ENCODE data around the gene CZIB. TPM values are rescaled to one million over a fixed set of nuclear protein-coding genes. Genes with fewer than 3 reads are reported as not detected.
A peak's percentile ranks its signal among the peaks of the same experiment; 100 is the strongest.

CZIB gene
- total RNA-seq, 1 donor from 2014 or later: 48.9 TPM

GRCh38 chr1:53176452-53177208 lies 43.8 kb downstream of the CZIB start:
- ATAC-seq (ENCODE audit: low read depth) (no peak), DNase-seq (no peak)
- peaks cover 16% of the 10 kb centered on the region for H3K4me1 Mint-ChIP-seq
- H3K9me3 Mint-ChIP-seq: no peaks in the 10 kb centered on the region
- CTCF ChIA-PET: no interaction called here
- TF ChIP-seq, protein P1, sequence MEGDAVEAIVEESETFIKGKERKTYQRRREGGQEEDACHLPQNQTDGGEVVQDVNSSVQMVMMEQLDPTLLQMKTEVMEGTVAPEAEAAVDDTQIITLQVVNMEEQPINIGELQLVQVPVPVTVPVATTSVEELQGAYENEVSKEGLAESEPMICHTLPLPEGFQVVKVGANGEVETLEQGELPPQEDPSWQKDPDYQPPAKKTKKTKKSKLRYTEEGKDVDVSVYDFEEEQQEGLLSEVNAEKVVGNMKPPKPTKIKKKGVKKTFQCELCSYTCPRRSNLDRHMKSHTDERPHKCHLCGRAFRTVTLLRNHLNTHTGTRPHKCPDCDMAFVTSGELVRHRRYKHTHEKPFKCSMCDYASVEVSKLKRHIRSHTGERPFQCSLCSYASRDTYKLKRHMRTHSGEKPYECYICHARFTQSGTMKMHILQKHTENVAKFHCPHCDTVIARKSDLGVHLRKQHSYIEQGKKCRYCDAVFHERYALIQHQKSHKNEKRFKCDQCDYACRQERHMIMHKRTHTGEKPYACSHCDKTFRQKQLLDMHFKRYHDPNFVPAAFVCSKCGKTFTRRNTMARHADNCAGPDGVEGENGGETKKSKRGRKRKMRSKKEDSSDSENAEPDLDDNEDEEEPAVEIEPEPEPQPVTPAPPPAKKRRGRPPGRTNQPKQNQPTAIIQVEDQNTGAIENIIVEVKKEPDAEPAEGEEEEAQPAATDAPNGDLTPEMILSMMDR (IDR thresholded peaks at IDR 0.05): no peak
- H3K36me3 Mint-ChIP-seq (ENCODE audit: low read depth): no peaks in the 10 kb centered on the region
- H3K27ac Mint-ChIP-seq: no peak overlapping the region
- peaks cover 26% of the 10 kb centered on the region for H3K27me3 Mint-ChIP-seq
- H3K4me3 Mint-ChIP-seq: no peak overlapping the region
- POLR2A ChIA-PET: no interaction called here
- intact Hi-C loops (cut with micrococcal nuclease): no loop called here

DNA sequence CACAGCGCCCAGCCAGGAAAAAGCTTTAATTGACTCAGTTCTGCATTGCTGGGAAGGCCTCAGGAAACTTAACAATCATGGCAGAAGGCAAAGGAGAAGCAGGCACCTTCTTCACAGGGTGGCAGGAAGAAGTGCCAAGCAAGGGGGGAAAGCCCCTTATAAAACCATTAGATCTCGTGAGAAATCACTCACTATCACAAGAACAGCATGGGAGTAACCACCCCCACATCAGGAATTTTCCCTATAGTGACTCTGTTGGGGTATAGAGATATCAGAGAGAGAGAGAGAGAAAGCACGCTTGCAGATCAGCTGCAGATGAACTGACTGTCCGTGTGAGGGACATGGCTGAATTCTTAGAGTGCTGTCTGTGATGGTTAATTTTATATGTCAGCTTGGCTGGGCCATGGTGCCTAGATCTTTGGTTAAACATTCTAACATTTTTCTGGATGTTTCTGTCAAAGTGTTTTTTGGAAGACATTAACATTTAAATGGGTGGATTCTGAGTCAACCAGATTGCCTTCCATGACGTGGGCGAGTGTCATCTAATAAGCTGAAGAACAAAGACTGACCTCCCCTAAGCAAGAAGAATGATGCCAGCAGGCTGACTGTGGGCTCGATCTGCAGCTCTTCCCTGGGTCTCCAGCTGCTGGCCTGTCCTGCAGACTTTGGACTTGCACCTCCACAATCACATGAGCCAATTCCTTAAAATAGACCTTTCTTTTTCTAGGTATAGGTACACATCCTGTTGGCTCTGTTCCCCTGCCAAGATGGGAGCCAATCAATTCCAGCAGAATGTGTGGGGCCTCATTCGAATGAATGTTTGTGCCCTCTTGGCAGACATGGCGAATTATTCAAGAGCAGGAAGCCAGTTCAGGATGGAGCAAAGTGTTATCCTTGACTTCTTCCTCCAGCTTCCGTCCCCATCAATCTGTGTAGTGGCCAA lies 45.2 kb downstream of the CZIB start:
- H3K9me3 Mint-ChIP-seq: no peaks in the 10 kb centered on the region
- TF ChIP-seq, protein P1 (IDR thresholded peaks at IDR 0.05): no peak
- no peak overlapping the region for H3K27ac Mint-ChIP-seq
- CTCF ChIA-PET: interaction anchor here (0.6 kb wide), 1 partner anchor 28 kb away, joined by 3 read pairs; no protein-coding TSS in a partner anchor
- H3K4me3 Mint-ChIP-seq: no peak overlapping the region
- ATAC-seq (ENCODE audit: low read depth) (no peak), DNase-seq (no peak)
- H3K4me1 Mint-ChIP-seq: peaks cover 16% of the 10 kb centered on the region
- H3K36me3 Mint-ChIP-seq (ENCODE audit: low read depth): no peaks in the 10 kb centered on the region
- intact Hi-C loops (cut with micrococcal nuclease): no loop called here
- H3K27me3 Mint-ChIP-seq: peaks cover 23% of the 10 kb centered on the region
- POLR2A ChIA-PET: no interaction called here

DNA sequence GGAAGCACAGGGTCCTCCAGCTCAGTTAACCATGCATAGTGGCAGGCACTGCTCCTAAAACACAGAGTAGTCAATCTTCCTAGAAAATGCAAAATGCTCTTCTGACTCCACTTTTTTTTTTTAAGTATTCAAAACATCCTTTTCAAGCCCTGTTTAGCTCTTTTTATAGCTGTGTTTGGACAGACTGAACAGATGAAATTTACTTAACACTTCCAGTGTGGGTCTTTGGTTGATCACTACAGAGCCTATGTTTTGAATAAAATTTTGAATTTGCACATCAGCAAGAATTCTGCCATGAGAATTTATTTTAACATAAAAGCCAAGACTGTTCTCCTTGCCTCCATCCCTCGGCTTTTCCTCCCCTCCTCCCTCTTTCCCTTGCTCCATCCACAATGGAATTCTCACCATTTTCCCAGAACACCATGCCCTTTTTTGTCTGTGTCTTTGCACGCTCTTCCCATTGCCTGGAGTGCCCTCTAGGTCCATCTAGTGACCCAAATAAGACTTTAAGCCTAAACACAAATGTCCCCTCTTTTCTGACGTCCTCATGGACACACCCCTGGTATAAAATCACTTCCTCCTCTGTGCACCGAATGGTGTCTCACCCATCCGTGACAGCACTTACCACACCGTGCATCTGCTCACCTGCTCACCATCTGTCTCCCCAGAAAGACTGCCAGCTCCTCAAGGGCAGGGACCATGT lies 47.9 kb downstream of the CZIB start:
- ChIA-PET CTCF (interaction anchor here (1.3 kb wide), 1 partner anchor 8 kb away, joined by 3 read pairs; no protein-coding TSS in a partner anchor), POLR2A (no interaction called here)
- intact Hi-C loops (cut with micrococcal nuclease): no loop called here
- ATAC-seq (ENCODE audit: low read depth) (peak; percentile 86), DNase-seq (no peak)
- H3K36me3 Mint-ChIP-seq (ENCODE audit: low read depth): no peaks in the 10 kb centered on the region
- H3K4me3 Mint-ChIP-seq: no peak overlapping the region
- H3K4me1 Mint-ChIP-seq: peaks cover 16% of the 10 kb centered on the region
- H3K9me3 Mint-ChIP-seq: no peaks in the 10 kb centered on the region
- TF ChIP-seq, protein P1 (IDR thresholded peaks at IDR 0.05): no peak
- peaks cover 19% of the 10 kb centered on the region for H3K27me3 Mint-ChIP-seq
- H3K27ac Mint-ChIP-seq: no peak overlapping the region

DNA sequence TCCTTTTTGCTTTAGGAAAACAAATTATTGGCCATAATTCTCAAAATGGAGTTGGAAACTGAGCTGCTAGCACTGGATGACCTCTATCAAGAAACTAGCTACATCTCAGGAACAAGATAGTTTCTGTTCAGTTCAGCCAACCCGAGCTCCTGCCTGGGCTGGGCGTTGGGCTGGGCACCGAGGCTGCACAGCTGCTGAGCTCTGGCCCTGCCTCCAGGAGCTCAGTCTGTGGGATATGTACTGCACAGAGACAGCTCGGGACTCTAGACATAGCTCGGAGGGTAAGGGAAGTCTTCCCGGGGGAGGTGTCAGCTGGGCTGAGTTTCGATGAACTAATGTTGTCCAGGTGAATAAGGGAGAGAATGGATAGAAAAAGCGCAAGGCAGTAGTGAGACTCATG lies 53.5 kb downstream of the CZIB start:
- Mint-ChIP-seq H3K9me3 (no peaks in the 10 kb centered on the region), H3K27ac (no peak overlapping the region), H3K36me3 (ENCODE audit: low read depth) (no peaks in the 10 kb centered on the region), H3K4me1 (no peaks in the 10 kb centered on the region), H3K27me3 (peaks cover 17% of the 10 kb centered on the region), H3K4me3 (no peak overlapping the region)
- no peak for ATAC-seq (ENCODE audit: low read depth)
- ChIA-PET POLR2A (no interaction called here), CTCF (no interaction called here)
- intact Hi-C loops (cut with micrococcal nuclease): no loop called here
- DNase-seq: no peak
- TF ChIP-seq, protein P1 (IDR thresholded peaks at IDR 0.05): no peak
